ENCODE measurements around the gene STAT3.
"Not testable (repeated sequence)": the region's sequence is repeated elsewhere in the genome, so short reads cannot be mapped to it uniquely, and the experiment has no call there.

The STAT3 gene

DNA sequence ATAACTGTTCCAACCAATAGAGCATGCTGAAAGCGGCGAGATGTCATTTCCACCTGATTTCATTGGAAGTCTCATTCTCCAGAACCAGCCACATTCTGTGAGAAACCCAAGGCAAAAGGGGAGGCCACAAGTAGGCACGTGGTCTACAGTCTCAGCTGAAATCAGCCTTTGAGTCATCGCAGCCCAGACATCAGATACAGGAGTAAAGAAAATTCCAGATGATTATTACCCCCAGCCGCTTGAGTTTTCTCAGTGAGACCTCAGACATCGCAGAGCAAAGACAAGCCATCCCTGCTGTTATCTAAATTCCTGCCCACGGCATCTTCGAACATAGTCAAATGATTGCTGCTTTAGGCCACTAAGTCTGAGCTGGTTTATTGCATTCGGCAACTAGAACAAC, 23.1 kb downstream of the STAT3 start:
- Mint-ChIP-seq H3K36me3 (ENCODE audit: low read depth) (peaks cover 3% of the 10 kb centered on the region), H3K4me3 (no peak overlapping the region), H3K9me3 (no peaks in the 10 kb centered on the region), H3K27me3 (ENCODE audit: low read depth) (no peaks in the 10 kb centered on the region), H3K27ac (no peak overlapping the region), H3K4me1 (peaks cover 30% of the 10 kb centered on the region)
- TF ChIP-seq CTCF (IDR thresholded peaks at IDR 0.05; ENCODE audit: unreplicated experiment in 3 of 3), result no peak

DNA sequence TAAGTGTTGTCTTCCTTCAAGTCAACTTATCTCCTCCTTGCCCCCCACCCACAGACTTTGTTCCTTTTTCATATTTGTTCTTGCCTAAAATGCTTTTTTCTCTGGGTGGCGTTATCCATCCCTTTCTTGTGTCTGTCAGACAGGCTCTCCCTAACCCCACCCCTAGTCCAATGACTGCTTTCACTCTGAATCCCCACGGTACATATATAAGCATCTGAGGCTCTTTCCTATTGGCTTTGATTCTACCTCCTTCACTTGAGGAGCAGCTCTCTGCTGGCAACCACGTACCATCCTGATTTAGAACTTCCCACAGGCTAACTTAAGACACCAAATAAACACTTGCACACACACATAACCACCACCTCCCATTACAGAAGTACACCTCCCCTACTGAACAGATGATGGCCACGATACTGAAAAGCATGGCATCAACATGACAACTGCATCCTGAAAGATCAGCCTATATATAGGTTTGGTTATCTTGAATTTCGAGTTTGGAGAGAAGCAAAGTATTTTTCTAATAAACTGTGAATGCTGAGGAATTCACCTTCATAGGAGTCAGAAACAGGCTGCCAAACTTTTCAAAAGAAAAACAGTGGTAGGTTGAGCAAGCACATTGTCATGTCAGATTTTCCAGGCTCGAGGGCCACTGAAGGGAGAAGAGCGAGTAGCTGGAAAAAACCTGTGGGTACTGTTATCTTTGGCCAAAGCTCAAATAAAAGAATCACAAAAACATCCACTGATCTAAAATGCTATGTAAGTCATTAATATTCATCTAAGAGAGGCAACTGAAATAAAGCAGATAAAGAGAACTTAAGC, 24.3 kb downstream of the STAT3 start:
- Mint-ChIP-seq H3K4me1 (peaks cover 30% of the 10 kb centered on the region), H3K36me3 (ENCODE audit: low read depth) (peaks cover 7% of the 10 kb centered on the region), H3K27me3 (ENCODE audit: low read depth) (no peaks in the 10 kb centered on the region), H3K27ac (no peak overlapping the region), H3K9me3 (no peaks in the 10 kb centered on the region), H3K4me3 (no peak overlapping the region)
- no peak for TF ChIP-seq CTCF (IDR thresholded peaks at IDR 0.05; ENCODE audit: unreplicated experiment in 3 of 3)

GRCh38 chr17:42363231-42363630, 25.0 kb downstream of the STAT3 start:
- TF ChIP-seq CTCF (IDR thresholded peaks at IDR 0.05; ENCODE audit: unreplicated experiment in 3 of 3), result no peak
- H3K36me3 Mint-ChIP-seq (ENCODE audit: low read depth), result peaks cover 7% of the 10 kb centered on the region
- H3K9me3 Mint-ChIP-seq, result no peaks in the 10 kb centered on the region
- H3K27me3 Mint-ChIP-seq (ENCODE audit: low read depth), result no peaks in the 10 kb centered on the region
- no peak overlapping the region for H3K4me3 Mint-ChIP-seq
- H3K27ac Mint-ChIP-seq, result no peak overlapping the region
- peaks cover 30% of the 10 kb centered on the region for H3K4me1 Mint-ChIP-seq

DNA sequence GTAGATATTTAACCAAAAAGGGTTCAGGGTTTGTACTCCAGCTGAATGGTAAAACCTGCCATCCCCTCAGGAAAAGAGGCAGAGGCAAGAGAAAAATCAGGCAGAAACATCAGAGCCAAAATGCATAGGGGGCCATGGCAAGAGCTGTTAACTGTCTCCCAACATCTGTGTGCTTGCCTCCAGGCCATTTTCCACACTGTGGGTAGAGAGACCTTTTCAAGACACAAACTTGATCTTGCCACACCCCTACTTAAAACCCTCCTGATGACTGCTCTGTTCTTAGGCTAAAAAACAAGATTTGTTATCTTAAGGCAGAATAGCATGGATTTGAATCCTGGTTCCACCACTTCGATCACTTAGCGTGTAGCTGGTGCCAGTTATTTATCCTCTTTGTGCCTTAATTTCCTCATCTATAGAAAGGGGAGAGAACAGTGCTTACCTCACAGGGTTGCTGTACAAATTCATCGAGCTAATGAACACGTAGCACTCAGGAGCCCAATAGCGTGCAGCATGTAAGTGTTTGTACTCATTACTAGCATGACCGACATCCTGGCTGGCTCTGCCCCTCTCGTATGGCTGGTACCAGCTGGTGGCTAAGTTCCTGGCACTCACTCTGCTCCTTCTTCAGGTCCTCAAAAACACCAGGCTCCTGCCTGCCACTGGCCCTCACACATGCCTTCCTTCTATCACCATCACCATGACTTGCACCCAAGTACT, 25.8 kb downstream of the STAT3 start:
- Mint-ChIP-seq H3K36me3 (ENCODE audit: low read depth) (peaks cover 7% of the 10 kb centered on the region), H3K27ac (peak overlapping the region in 2 of 3 experiments; percentile 19 to 35), H3K9me3 (no peaks in the 10 kb centered on the region), H3K27me3 (ENCODE audit: low read depth) (no peaks in the 10 kb centered on the region), H3K4me1 (peaks cover 26% of the 10 kb centered on the region), H3K4me3 (no peak overlapping the region)
- TF ChIP-seq CTCF (IDR thresholded peaks at IDR 0.05; ENCODE audit: unreplicated experiment in 3 of 3), result no peak

DNA sequence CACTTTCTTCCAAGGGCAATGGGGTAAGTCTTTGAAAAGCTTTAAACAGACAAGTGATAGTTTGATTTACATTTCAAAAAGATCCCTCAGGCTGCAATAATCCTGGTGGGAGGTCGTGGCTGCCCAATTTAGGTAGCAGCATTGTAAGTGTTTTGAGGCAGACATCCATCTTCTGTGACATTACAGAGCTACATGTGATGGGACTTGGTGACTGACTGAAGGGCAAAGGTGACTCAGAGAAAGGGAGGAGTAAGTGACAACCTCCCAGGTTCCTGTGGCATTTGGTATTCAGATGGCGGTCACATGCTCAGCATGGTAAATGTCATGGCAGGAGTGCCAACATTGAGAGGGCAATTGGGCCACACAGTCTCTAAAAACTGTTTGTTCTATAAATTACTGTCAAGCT, 26.5 kb downstream of the STAT3 start:
- no peak for TF ChIP-seq CTCF (IDR thresholded peaks at IDR 0.05; ENCODE audit: unreplicated experiment in 3 of 3)
- no peaks in the 10 kb centered on the region for H3K9me3 Mint-ChIP-seq
- peaks cover 24% of the 10 kb centered on the region for H3K4me1 Mint-ChIP-seq
- no peak overlapping the region for H3K4me3 Mint-ChIP-seq
- peaks cover 7% of the 10 kb centered on the region for H3K36me3 Mint-ChIP-seq (ENCODE audit: low read depth)
- peak overlapping the region in 2 of 3 experiments; percentile 19 to 35 for H3K27ac Mint-ChIP-seq
- H3K27me3 Mint-ChIP-seq (ENCODE audit: low read depth), result no peaks in the 10 kb centered on the region

- peaks cover 19% of the 10 kb centered on the region for H3K4me1 Mint-ChIP-seq
- not testable (repeated sequence) for H3K9me3 Mint-ChIP-seq; H3K36me3 Mint-ChIP-seq (ENCODE audit: low read depth); H3K4me3 Mint-ChIP-seq; H3K27me3 Mint-ChIP-seq (ENCODE audit: low read depth); H3K27ac Mint-ChIP-seq
These were observed 27.9 kb downstream of the STAT3 start for GRCh38 chr17:42360388-42360787.

All from nephron (organoid).